ENCODE results near the gene PPT1. TPM values are rescaled to one million over a fixed set of nuclear protein-coding genes. Genes with fewer than 3 reads are reported as not detected.

Gene PPT1
- total and polyA plus RNA-seq, 2 of the 13 experiments (the other 11 are each of a cell fraction or from before 2014, with no cell fraction given) = 129 TPM

- TF ChIP-seq PTBP1 (IDR thresholded peaks at IDR 0.05; ENCODE audit: low read depth, low read length, poor library complexity, severe bottlenecking) (no peak), MNT (IDR thresholded peaks at IDR 0.05) (no peak), ZNF547 (CRISPR knock-in tag; IDR thresholded peaks at IDR 0.05) (peak; percentile 33; the same call in 1 of the 2 replicates), CBX2 (IDR thresholded peaks at IDR 0.05; ENCODE audit: low read depth, low read length) (no peak), CBX2 (CRISPR knock-in tag; IDR thresholded peaks at IDR 0.05; ENCODE audit: low read depth) (no peak), HNRNPL (IDR thresholded peaks at IDR 0.05; ENCODE audit: low read depth, low read length) (no peak), ZNF430 (CRISPR knock-in tag; IDR thresholded peaks at IDR 0.05) (peak; percentile 90), ZNF781 (CRISPR knock-in tag; IDR thresholded peaks at IDR 0.05; ENCODE audit: borderline replicate concordance, not compliant biosample characterization) (no peak), ZNF777 (CRISPR knock-in tag; IDR thresholded peaks at IDR 0.05) (no peak; the same call in none of the 2 replicates), ZNF335 (CRISPR knock-in tag; IDR thresholded peaks at IDR 0.05) (peak; percentile 44; the same call in 1 of the 2 replicates), ZNF800 (CRISPR knock-in tag; IDR thresholded peaks at IDR 0.05) (no peak; the same call in 1 of the 2 replicates), PAWR (CRISPR knock-in tag; IDR thresholded peaks at IDR 0.05; ENCODE audit: borderline replicate concordance) (0 out of 2 replicates have a peak, but pooled peaks have one; percentile 18)
These were observed 57.1 kb downstream of the PPT1 start (continued) for GRCh38 chr1:40039757-40040510.
